GM12878 (cell line): ENCODE measurements around the gene CRYBB1. TPM values are rescaled to one million over a fixed set of nuclear protein-coding genes. Genes with fewer than 3 reads are reported as not detected.

Source experiments
- ATAC-seq: fragments of 200-7000 bp; cut with Tn5 transposase; 3 replicates; pipeline ENCODE4 v1.9.1; 2020; ENCODE audit warnings: mild to moderate bottlenecking, moderate library complexity
- BruUV-seq: library from RNA; stranded (reverse); fragments of 400-500 nt; replicated peaks from 2 replicates; lab custom pipeline; 2021; lab: Mats Ljungman, UMichigan
- CTCF ChIA-PET: fragments of 300-600 bp; sonication (Branson Sonifier 250); formaldehyde crosslinking; extraction: SDS; loops from one replicate; lab custom pipeline; 2021; ENCODE audit warnings: inconsistent platforms; lab: Yijun Ruan, JAX
- POLR2A ChIA-PET: fragments of 350-600 bp; formaldehyde crosslinking; extraction: SDS; loops from one replicate; lab custom pipeline; 2021; ENCODE audit warnings: inconsistent platforms; lab: Charles Lee
- RAD21 ChIA-PET: fragments of 300-600 bp; sonication (Branson Sonifier 250); formaldehyde crosslinking; loops from one replicate; lab custom pipeline; 2023; ENCODE audit warnings: antibody characterized with exemption; ENCODE audit not compliant: unreplicated experiment; lab: Charles Lee
- SMC1A ChIA-PET: fragments of 300-600 bp; sonication (Branson Sonifier 250); formaldehyde crosslinking; loops from one replicate; lab custom pipeline; 2023; ENCODE audit not compliant: unreplicated experiment, uncharacterized antibody; lab: Charles Lee
- DNase-seq: peaks from one replicate; pipeline ENCODE4 v3.0.0-alpha.2; 2011; ENCODE audit warnings: low read depth, low spot score
- FAIRE-seq: peaks from 3 replicates; lab custom pipeline; 2011; peaks lifted over from hg19 to GRCh38; lab: Jason Lieb, UNC
- H2AFZ ChIP-seq: 2 replicates; pipeline ENCODE4 v1.6.0; 2011; ENCODE audit warnings: low read depth, low read length, control low read depth; ENCODE audit not compliant: control insufficient read depth
- H3K27ac ChIP-seq: 2 replicates; pipeline ENCODE4 v1.5.1; 2011; ENCODE audit warnings: control low read depth; ENCODE audit not compliant: control insufficient read depth, insufficient read depth
- H3K27me3 ChIP-seq, 2 experiments: replicated peaks in 1 of 2; 2 replicates each; pipeline versions ENCODE4 v1.6.0 to v1.6.1; 2011; ENCODE audit warnings: low read length in 1 of 2; ENCODE audit not compliant: control insufficient read depth in 2 of 2, insufficient read depth in 2 of 2
- H3K36me3 ChIP-seq, 2 experiments: 2 replicates each; pipeline ENCODE4 v1.5.1; 2011; ENCODE audit warnings: low read length in 1 of 2; ENCODE audit not compliant: control insufficient read depth in 2 of 2, insufficient read depth in 2 of 2
- H3K4me1 ChIP-seq: 2 replicates; pipeline ENCODE4 v1.6.1; 2011; ENCODE audit warnings: mild to moderate bottlenecking, low read length, moderate library complexity, mixed read lengths; ENCODE audit not compliant: control insufficient read depth, insufficient read depth
- H3K4me2 ChIP-seq: 2 replicates; pipeline ENCODE4 v1.6.0; 2011; ENCODE audit warnings: control low read depth; ENCODE audit not compliant: control insufficient read depth, insufficient read depth
- H3K4me3 ChIP-seq: fragments of 200-600 bp; sonication (generic); 2 replicates; pipeline ENCODE4 v1.5.1; 2016
- H3K79me2 ChIP-seq: 2 replicates; pipeline ENCODE4 v1.6.0; 2011; ENCODE audit warnings: low read length; ENCODE audit not compliant: control insufficient read depth, insufficient read depth
- H3K9ac ChIP-seq: 2 replicates; pipeline ENCODE4 v1.8.0; 2011; ENCODE audit warnings: low read length, control low read depth, mixed read lengths; ENCODE audit not compliant: control insufficient read depth, insufficient read depth
- H3K9me3 ChIP-seq: replicated peaks from 3 replicates; pipeline ENCODE4 v1.5.1; 2011; ENCODE audit warnings: mild to moderate bottlenecking, low read length; ENCODE audit not compliant: control insufficient read depth, insufficient read depth
- H4K20me1 ChIP-seq: 2 replicates; pipeline ENCODE4 v1.6.0; 2011; ENCODE audit not compliant: control insufficient read depth, insufficient read depth
- CEBPB ChIP-seq, 2 experiments: fragments of 150-350 bp in 1 of 2; IDR thresholded peaks; 2 replicates each; pipeline ENCODE4 v1.6.1; 2012 to 2014; ENCODE audit warnings: low read depth in 2 of 2, low read length in 2 of 2, borderline replicate concordance in 1 of 2, inconsistent platforms in 1 of 2
- CHD1 ChIP-seq: IDR thresholded peaks from 2 replicates; pipeline ENCODE4 v1.6.1; 2012; ENCODE audit warnings: low read depth, low read length, improper control_type of control experiment
- IKZF2 ChIP-seq, 2 experiments: fragments of 450-650 bp; IDR thresholded peaks; 2 replicates each; pipeline ENCODE4 v1.6.1; 2017; ENCODE audit warnings: mild to moderate bottlenecking in 2 of 2, moderate library complexity in 2 of 2
- MYB ChIP-seq: fragments of 150-350 bp; IDR thresholded peaks from 2 replicates; pipeline ENCODE4 v1.6.1; 2014; ENCODE audit warnings: mild to moderate bottlenecking, low read depth, low read length, borderline replicate concordance
- POLR2AphosphoS2 ChIP-seq: IDR thresholded peaks from 2 replicates; pipeline ENCODE4 v1.6.1; 2011; ENCODE audit warnings: low read depth, mild to moderate bottlenecking, low read length, improper control_type of control experiment, moderate library complexity
- POU2F2 ChIP-seq: IDR thresholded peaks from 3 replicates; pipeline ENCODE4 v1.6.1; 2011; ENCODE audit warnings: low read depth, mild to moderate bottlenecking, low read length, borderline replicate concordance
- SREBF1 ChIP-seq: IDR thresholded peaks from 2 replicates; pipeline ENCODE4 v1.6.1; 2012; ENCODE audit warnings: mild to moderate bottlenecking, low read length
- ZBTB40 ChIP-seq: fragments of 450-650 bp; IDR thresholded peaks from 2 replicates; pipeline ENCODE4 v1.6.1; 2016; ENCODE audit warnings: mild to moderate bottlenecking, moderate library complexity, borderline replicate concordance
- ZNF622 ChIP-seq: fragments of 450-650 bp; IDR thresholded peaks from 2 replicates; pipeline ENCODE4 v1.6.1; 2017; ENCODE audit warnings: mild to moderate bottlenecking, inconsistent platforms
- WGBS: methylation state at CpG from one replicate; pipeline ENCODE4 v1.1.6; 2016; ENCODE audit warnings: low lambda C conversion rate; ENCODE audit not compliant: insufficient replicate concordance, insufficient coverage; ENCODE audit errors: missing lambda C conversion rate; 5-methylcytosine and 5-hydroxymethylcytosine counted together
- in situ Hi-C: fragments of 300-500 bp; cut with MboI; formaldehyde crosslinking; loops from 9 replicates; pipeline ENCODE4 v1.14.3; 2018; ENCODE audit warnings: mixed read lengths
- intact Hi-C: fragments of 100-400 bp; cut with micrococcal nuclease; formaldehyde crosslinking; loops from one replicate; pipeline ENCODE4 v1.14.2; 2022; ENCODE audit not compliant: unreplicated experiment
- polyA plus RNA-seq, 11 experiments: library from polyadenylated mRNA; depleted of rRNA in 4 of 11; unstranded in 6 of 11; stranded (reverse) in 5 of 11; fragments of >200 nt; fragmentation: Nextera tagmentation in 4 of 11; fragmentation: Illumina TruSeq in 1 of 11; extraction: Ambion mirVana in 4 of 11; extraction: Trizol in 1 of 11; gene quantifications; 1 replicate in 1 of 11; 2 replicates in 10 of 11; pipeline versions ENCODE4 v1.2.1 to v1.2.3, GENCODE V29; 2011 to 2016; ENCODE audit warnings: inconsistent platforms in 2 of 11, missing spikeins in 2 of 11, low read depth in 1 of 11
- total RNA-seq, 4 experiments: library from RNA; depleted of rRNA in 3 of 4; stranded (reverse); fragments of >200 nt in 3 of 4; fragmentation: Illumina TruSeq in 1 of 4; extraction: Trizol in 1 of 4; gene quantifications; 2 replicates each; pipeline versions ENCODE4 v1.2.1 to v1.2.3, GENCODE V29; 2013 to 2021
- TF ChIP-seq, protein P1 (sequence below): fragments of 450-650 bp; IDR thresholded peaks from 2 replicates; pipeline ENCODE4 v1.6.1; 2017; ENCODE audit warnings: borderline replicate concordance

Gene CRYBB1
- total and polyA plus RNA-seq, 10 of the 15 experiments (the other 5 are each of a cell fraction or from before 2014, with no cell fraction given): 0.09 to 0.64 (median 0.23) TPM; not detected in 5

GRCh38 chr22:26552466-26552865 is 65.4 kb downstream of the CRYBB1 start (continued):
- TF ChIP-seq ZBTB40 (no peak), CEBPB (IDR thresholded peaks at IDR 0.05; ENCODE audit: borderline replicate concordance in 1 of 2, low read depth in 2 of 2, low read length in 2 of 2) (no peak), CHD1 (no peak), ZNF622 (no peak), MYB (no peak)
- TF ChIP-seq, protein P1, sequence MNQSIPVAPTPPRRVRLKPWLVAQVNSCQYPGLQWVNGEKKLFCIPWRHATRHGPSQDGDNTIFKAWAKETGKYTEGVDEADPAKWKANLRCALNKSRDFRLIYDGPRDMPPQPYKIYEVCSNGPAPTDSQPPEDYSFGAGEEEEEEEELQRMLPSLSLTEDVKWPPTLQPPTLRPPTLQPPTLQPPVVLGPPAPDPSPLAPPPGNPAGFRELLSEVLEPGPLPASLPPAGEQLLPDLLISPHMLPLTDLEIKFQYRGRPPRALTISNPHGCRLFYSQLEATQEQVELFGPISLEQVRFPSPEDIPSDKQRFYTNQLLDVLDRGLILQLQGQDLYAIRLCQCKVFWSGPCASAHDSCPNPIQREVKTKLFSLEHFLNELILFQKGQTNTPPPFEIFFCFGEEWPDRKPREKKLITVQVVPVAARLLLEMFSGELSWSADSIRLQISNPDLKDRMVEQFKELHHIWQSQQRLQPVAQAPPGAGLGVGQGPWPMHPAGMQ: no peak
- TF ChIP-seq, all 136 proteins: peak for 0

GRCh38 chr22:26551568-26551967 is 66.3 kb downstream of the CRYBB1 start:
- no TSS peak for BruUV-seq
- H3K4me3 ChIP-seq: no peak overlapping the region
- H3K36me3 ChIP-seq: no peaks in the 10 kb centered on the region; a peak in 2 of 4 replicates
- in situ Hi-C loops: no loop called here
- no peaks in the 10 kb centered on the region for H4K20me1 ChIP-seq
- DNase-seq (no peak), ATAC-seq (no peak)
- H3K27ac ChIP-seq: no peak overlapping the region
- H3K79me2 ChIP-seq: no peaks in the 10 kb centered on the region; the same call in 1 of the 2 replicates
- TF ChIP-seq POLR2AphosphoS2 (no peak), IKZF2 (IDR thresholded peaks at IDR 0.05) (no peak), POU2F2 (no peak), SREBF1 (no peak)
- TF ChIP-seq, all 136 proteins: peak for 0
- FAIRE-seq: no peak
- Histone ChIP-seq H3K9ac (no peak overlapping the region), H3K27me3 (no peaks in the 10 kb centered on the region), H3K4me1 (no peaks in the 10 kb centered on the region), H3K9me3 (no peaks in the 10 kb centered on the region), H2AFZ (no peak overlapping the region), H3K4me2 (no peak overlapping the region)
- RAD21 ChIA-PET: no interaction called here
- POLR2A ChIA-PET: no interaction called here
- intact Hi-C loops: no loop called here
- WGBS: 94% methylated on average over 2 of the region's 2 CpGs
- CTCF ChIA-PET: no interaction called here
- SMC1A ChIA-PET: no interaction called here
